Smooth muscle cell (in vitro differentiated cells): Measurements from ENCODE around the gene PRKAG2. TPM values are rescaled to one million over a fixed set of nuclear protein-coding genes. Genes with fewer than 3 reads are reported as not detected.

ENCODE experiments used
- DNase-seq: peaks from one replicate; lab custom pipeline; 2025; ENCODE audit not compliant: unreplicated experiment; lab: John Stamatoyannopoulos, UW
- H2AFZ ChIP-seq: fragments of 200-600 bp; sonication (generic); 2 replicates; pipeline ENCODE4 v1.6.0; 2016; ENCODE audit warnings: antibody characterized with exemption, low read depth, mild to moderate bottlenecking
- H3F3A ChIP-seq: fragments of 200-600 bp; sonication (generic); 2 replicates; pipeline ENCODE4 v1.6.0; 2017; ENCODE audit warnings: antibody characterized with exemption, low read depth
- H3K27ac ChIP-seq: fragments of 200-600 bp; sonication (generic); 2 replicates; pipeline ENCODE4 v1.5.1; 2016; ENCODE audit warnings: low read depth, mild to moderate bottlenecking
- H3K27me3 ChIP-seq: fragments of 200-600 bp; sonication (generic); 2 replicates; pipeline ENCODE4 v1.6.1; 2016; ENCODE audit warnings: low read depth, mild to moderate bottlenecking
- H3K36me3 ChIP-seq: fragments of 200-600 bp; sonication (generic); 2 replicates; pipeline ENCODE4 v1.5.1; 2016; ENCODE audit warnings: low read depth
- H3K4me1 ChIP-seq: fragments of 200-600 bp; sonication (generic); 2 replicates; pipeline ENCODE4 v1.5.1; 2016; ENCODE audit warnings: low read depth
- H3K4me2 ChIP-seq: fragments of 200-600 bp; sonication (generic); 2 replicates; pipeline ENCODE4 v1.6.0; 2016; ENCODE audit warnings: mild to moderate bottlenecking
- H3K4me3 ChIP-seq: fragments of 200-600 bp; sonication (generic); 2 replicates; pipeline ENCODE4 v1.5.1; 2016; ENCODE audit warnings: mild to moderate bottlenecking
- H3K79me2 ChIP-seq: fragments of 200-600 bp; sonication (generic); 2 replicates; pipeline ENCODE4 v1.6.0; 2016; ENCODE audit warnings: low read depth, mild to moderate bottlenecking
- H3K9ac ChIP-seq: fragments of 200-600 bp; sonication (generic); 2 replicates; pipeline ENCODE4 v1.6.0; 2016; ENCODE audit warnings: low read depth
- H3K9me3 ChIP-seq: fragments of 200-600 bp; sonication (generic); replicated peaks from 2 replicates; pipeline ENCODE4 v1.5.1; 2016; ENCODE audit warnings: low read depth
- H4K20me1 ChIP-seq: fragments of 200-600 bp; sonication (generic); 2 replicates; pipeline ENCODE4 v1.6.0; 2016; ENCODE audit warnings: low read depth
- CTCF ChIP-seq: fragments of 200-600 bp; sonication (generic); IDR thresholded peaks from 2 replicates; pipeline ENCODE4 v1.5.1; 2017; ENCODE audit warnings: borderline replicate concordance, mild to moderate bottlenecking, antibody characterized with exemption; ENCODE audit not compliant: insufficient read depth, poor library complexity, severe bottlenecking
- WGBS: methylation state at CpG from one replicate; pipeline ENCODE4 v1.1.7; 2016; ENCODE audit warnings: low lambda C conversion rate; 5-methylcytosine and 5-hydroxymethylcytosine counted together
- polyA plus RNA-seq: library from polyadenylated mRNA; unstranded; fragments of >200 nt; fragmentation: Nextera tagmentation; extraction: Ambion mirVana; gene quantifications from 2 replicates; pipeline ENCODE4 v1.2.1, GENCODE V29; 2016
- total RNA-seq: library from RNA; depleted of rRNA; stranded (reverse); fragments of >200 nt; gene quantifications from 2 replicates; pipeline ENCODE4 v1.2.3, GENCODE V29; 2014

PRKAG2 gene
- total and polyA plus RNA-seq, 2 experiments from 2014 or later = 3.5 to 3.9 TPM

DNA sequence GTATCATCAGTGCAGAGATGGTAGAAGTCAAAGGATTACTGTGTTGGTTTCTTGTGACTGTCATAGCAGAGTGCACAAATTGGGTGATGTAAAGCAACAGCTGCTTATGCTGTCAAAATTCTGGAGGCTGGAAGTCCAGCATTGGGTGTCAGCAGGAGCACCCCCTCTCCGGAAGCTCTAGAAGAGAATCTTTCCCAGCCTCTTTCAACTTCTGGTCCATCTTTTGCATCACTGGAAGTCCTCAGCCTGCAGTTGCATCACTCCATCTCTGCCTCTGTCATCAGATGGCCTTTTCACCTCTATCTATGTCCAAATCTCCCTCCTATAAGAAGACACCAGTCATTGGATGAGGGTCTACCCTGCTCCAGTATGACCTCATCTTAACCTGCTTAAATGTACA, 43.6 kb upstream of the PRKAG2 start:
- H3K27me3 ChIP-seq = no peaks in the 10 kb centered on the region
- no peaks in the 10 kb centered on the region for H3K4me1 ChIP-seq
- H3K36me3 ChIP-seq = no peaks in the 10 kb centered on the region
- 86% methylated on average over 1 of the region's 1 CpG for WGBS
- H3K79me2 ChIP-seq = no peaks in the 10 kb centered on the region
- H4K20me1 ChIP-seq = no peaks in the 10 kb centered on the region
- no peak overlapping the region for H3K9ac ChIP-seq
- no peak overlapping the region for H3K27ac ChIP-seq
- no peak for TF ChIP-seq CTCF
- H3F3A ChIP-seq = no peaks in the 10 kb centered on the region
- no peak overlapping the region for H2AFZ ChIP-seq
- no peak for DNase-seq
- no peaks in the 10 kb centered on the region for H3K9me3 ChIP-seq
- no peak overlapping the region for H3K4me2 ChIP-seq
- no peak overlapping the region for H3K4me3 ChIP-seq

DNA sequence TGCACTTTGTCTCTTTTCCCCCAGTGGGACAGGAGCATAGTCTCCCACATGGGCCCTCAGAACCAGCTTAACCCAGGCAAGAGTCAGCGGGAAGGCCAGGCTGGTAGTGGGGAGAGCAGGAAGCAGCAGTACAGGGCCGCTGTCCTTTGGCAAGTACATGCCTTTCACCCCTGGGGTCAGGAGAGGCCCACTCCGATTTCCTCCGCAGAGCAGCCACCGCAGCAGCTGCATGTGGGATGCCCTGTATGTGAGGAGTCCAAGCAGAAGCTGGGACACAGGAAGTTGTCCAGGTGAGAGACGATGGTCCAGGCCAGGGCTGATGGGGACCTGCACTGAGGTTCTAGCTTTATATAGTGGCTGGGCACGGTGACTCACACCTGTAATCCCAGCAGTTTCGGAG, 42.7 kb upstream of the PRKAG2 start:
- Histone ChIP-seq H3F3A (no peaks in the 10 kb centered on the region), H4K20me1 (no peaks in the 10 kb centered on the region), H3K9me3 (no peaks in the 10 kb centered on the region), H3K4me3 (no peak overlapping the region), H3K27ac (no peak overlapping the region), H3K4me2 (no peak overlapping the region), H3K9ac (no peak overlapping the region), H3K4me1 (no peaks in the 10 kb centered on the region), H3K36me3 (no peaks in the 10 kb centered on the region), H3K79me2 (no peaks in the 10 kb centered on the region), H3K27me3 (no peaks in the 10 kb centered on the region), H2AFZ (no peak overlapping the region)
- 94% methylated on average over 8 of the region's 8 CpGs for WGBS
- TF ChIP-seq CTCF = no peak
- no peak for DNase-seq

GRCh38 chr7:151918510-151918843, 41.6 kb upstream of the PRKAG2 start:
- TF ChIP-seq CTCF = no peak
- H3K4me2 ChIP-seq = no peak overlapping the region
- H3K27ac ChIP-seq = no peak overlapping the region
- H3K36me3 ChIP-seq = no peaks in the 10 kb centered on the region
- no peak overlapping the region for H2AFZ ChIP-seq
- no peak for DNase-seq
- no peaks in the 10 kb centered on the region for H3K4me1 ChIP-seq
- H4K20me1 ChIP-seq = no peaks in the 10 kb centered on the region
- H3F3A ChIP-seq = no peaks in the 10 kb centered on the region
- no peaks in the 10 kb centered on the region for H3K27me3 ChIP-seq
- no peak overlapping the region for H3K4me3 ChIP-seq
- no peak overlapping the region for H3K9ac ChIP-seq
- 94% methylated on average over 5 of the region's 5 CpGs for WGBS
- H3K9me3 ChIP-seq = peaks cover 10% of the 10 kb centered on the region
- H3K79me2 ChIP-seq = no peaks in the 10 kb centered on the region

- Histone ChIP-seq H3K27me3 (no peaks in the 10 kb centered on the region), H3K4me3 (no peak overlapping the region), H3K4me1 (no peaks in the 10 kb centered on the region), H4K20me1 (no peaks in the 10 kb centered on the region), H3K9me3 (peaks cover 10% of the 10 kb centered on the region), H2AFZ (no peak overlapping the region), H3K9ac (no peak overlapping the region), H3K79me2 (no peaks in the 10 kb centered on the region), H3K4me2 (no peak overlapping the region), H3F3A (no peaks in the 10 kb centered on the region), H3K36me3 (no peaks in the 10 kb centered on the region), H3K27ac (no peak overlapping the region)
- WGBS = 86% methylated on average over 10 of the region's 10 CpGs
- TF ChIP-seq CTCF = no peak
- no peak for DNase-seq
Observed at GRCh38 chr7:151917791-151918509, 41.0 kb upstream of the PRKAG2 start.
